HepG2 (cell line): ENCODE data around the gene VWCE. TPM values are rescaled to one million over a fixed set of nuclear protein-coding genes. Genes with fewer than 3 reads are reported as not detected.

Experiments used
- BCLAF1 ChIP-seq: fragments of 450-650 bp; IDR thresholded peaks from 2 replicates; pipeline ENCODE4 v1.6.1; 2017; ENCODE audit warnings: mild to moderate bottlenecking
- CBFB ChIP-seq: sonication (generic); formaldehyde crosslinking; IDR thresholded peaks from 2 replicates; pipeline ENCODE4 v1.4.0; 2020; ENCODE audit warnings: missing genetic modification reagents
- CC2D1A ChIP-seq: sonication (generic); formaldehyde crosslinking; IDR thresholded peaks from 2 replicates; pipeline ENCODE4 v1.8.1; 2023; ENCODE audit warnings: mild to moderate bottlenecking, missing genetic modification reagents
- FOSL2 ChIP-seq: sonication (generic); formaldehyde crosslinking; IDR thresholded peaks from 2 replicates; pipeline ENCODE4 v1.4.0; 2020; ENCODE audit warnings: missing genetic modification reagents
- GMEB2 ChIP-seq: IDR thresholded peaks from 2 replicates; pipeline ENCODE4 v1.6.1; 2016; ENCODE audit warnings: missing biosample characterization, missing genetic modification reagents, low read depth
- HDAC1 ChIP-seq: sonication (generic); formaldehyde crosslinking; IDR thresholded peaks from 2 replicates; pipeline ENCODE4 v1.5.1; 2020; ENCODE audit warnings: mild to moderate bottlenecking, missing genetic modification reagents
- HHEX ChIP-seq: IDR thresholded peaks from 2 replicates; pipeline ENCODE4 v1.6.1; 2016; ENCODE audit warnings: control low read depth
- KDM1A ChIP-seq: IDR thresholded peaks from 2 replicates; pipeline ENCODE4 v1.6.1; 2016; ENCODE audit warnings: missing compliant biosample characterization
- KDM5A ChIP-seq: fragments of 200-600 bp; sonication (generic); IDR thresholded peaks from 2 replicates; pipeline ENCODE4 v1.7.0; 2018; ENCODE audit warnings: antibody characterized with exemption, mild to moderate bottlenecking, low read length, borderline replicate concordance
- KLF15 ChIP-seq: sonication (generic); formaldehyde crosslinking; IDR thresholded peaks from 2 replicates; pipeline ENCODE4 v1.8.1; 2023; ENCODE audit warnings: borderline replicate concordance, mild to moderate bottlenecking, inconsistent platforms, missing genetic modification reagents, mixed read lengths
- MAF1 ChIP-seq: sonication (generic); formaldehyde crosslinking; IDR thresholded peaks from 2 replicates; pipeline ENCODE4 v1.5.0; 2020; ENCODE audit warnings: missing genetic modification reagents, borderline replicate concordance
- MZF1 ChIP-seq: sonication (generic); formaldehyde crosslinking; IDR thresholded peaks from 2 replicates; pipeline ENCODE4 v1.8.1; 2023; ENCODE audit warnings: mild to moderate bottlenecking, missing genetic modification reagents, borderline replicate concordance
- NCOR1 ChIP-seq: fragments of 200-600 bp; sonication (generic); IDR thresholded peaks from 2 replicates; pipeline ENCODE4 v1.7.0; 2017; ENCODE audit warnings: antibody characterized with exemption, low read length, borderline replicate concordance
- REPIN1 ChIP-seq: sonication (generic); formaldehyde crosslinking; IDR thresholded peaks from 2 replicates; pipeline ENCODE4 v1.8.0; 2022; ENCODE audit warnings: missing genetic modification reagents, low read depth, mild to moderate bottlenecking, borderline replicate concordance
- REST ChIP-seq, 2 experiments: IDR thresholded peaks; 2 replicates each; pipeline ENCODE4 v1.6.1; 2011 to 2012; ENCODE audit warnings: low read length in 2 of 2, borderline replicate concordance in 1 of 2, low read depth in 1 of 2, mild to moderate bottlenecking in 1 of 2, moderate library complexity in 1 of 2
- SPEN ChIP-seq: sonication (generic); formaldehyde crosslinking; IDR thresholded peaks from 2 replicates; pipeline ENCODE4 v1.5.1; 2020; ENCODE audit warnings: low read depth, mild to moderate bottlenecking, missing genetic modification reagents
- ZBTB7A ChIP-seq: sonication (generic); formaldehyde crosslinking; IDR thresholded peaks from 2 replicates; pipeline ENCODE4 v1.8.0; 2022; ENCODE audit warnings: mild to moderate bottlenecking, missing genetic modification reagents
- ZNF10 ChIP-seq: sonication (generic); formaldehyde crosslinking; IDR thresholded peaks from 2 replicates; pipeline ENCODE4 v1.4.0; 2020; ENCODE audit warnings: mild to moderate bottlenecking, low read depth, missing genetic modification reagents, borderline replicate concordance
- ZNF121 ChIP-seq: sonication (generic); formaldehyde crosslinking; IDR thresholded peaks from 2 replicates; pipeline ENCODE4 v1.5.0; 2020; ENCODE audit warnings: mild to moderate bottlenecking, missing genetic modification reagents
- ZNF160 ChIP-seq: sonication (generic); formaldehyde crosslinking; IDR thresholded peaks from 2 replicates; pipeline ENCODE4 v1.8.0; 2022; ENCODE audit warnings: mild to moderate bottlenecking, inconsistent platforms, missing genetic modification reagents
- ZNF256 ChIP-seq: sonication (generic); formaldehyde crosslinking; conservative IDR thresholded peaks from 2 replicates; pipeline ENCODE4 v1.4.0; 2020; ENCODE audit warnings: missing genetic modification reagents
- ZNF564 ChIP-seq: sonication (generic); formaldehyde crosslinking; IDR thresholded peaks from 2 replicates; pipeline ENCODE4 v1.8.1; 2023; ENCODE audit warnings: mild to moderate bottlenecking, missing genetic modification reagents
- ZNF607 ChIP-seq: sonication (generic); formaldehyde crosslinking; IDR thresholded peaks from 2 replicates; pipeline ENCODE4 v1.5.1; 2020; ENCODE audit warnings: missing genetic modification reagents, mild to moderate bottlenecking, borderline replicate concordance
- ZSCAN12 ChIP-seq: sonication (generic); formaldehyde crosslinking; IDR thresholded peaks from 2 replicates; pipeline ENCODE4 v1.9.0; 2021; ENCODE audit warnings: mild to moderate bottlenecking, missing genetic modification reagents
- polyA plus RNA-seq, 8 experiments: library from polyadenylated mRNA; depleted of rRNA in 3 of 8; stranded (reverse) in 7 of 8; unstranded in 1 of 8; fragments of >200 nt; fragmentation: Illumina TruSeq in 4 of 8; extraction: Trizol in 4 of 8; gene quantifications; 2 replicates each; pipeline versions ENCODE4 v1.2.1 to v1.2.3, GENCODE V29; 2011 to 2016; ENCODE audit warnings: low read depth in 4 of 8, missing spikeins in 1 of 8, mixed read lengths in 1 of 8; ENCODE audit not compliant: insufficient read depth in 1 of 8
- total RNA-seq, 5 experiments: library from RNA; depleted of rRNA; stranded (reverse); fragments of >200 nt; fragmentation: Illumina TruSeq; extraction: Trizol; gene quantifications; 2 replicates each; pipeline ENCODE4 v1.2.3, GENCODE V29; 2016; ENCODE audit warnings: low read depth in 1 of 5

Gene VWCE
- total and polyA plus RNA-seq, 2 of the 13 experiments (the other 11 are each of a cell fraction or from before 2014, with no cell fraction given): 27.6 to 58.3 TPM

GRCh38 chr11:61298663-61299244, 3.6 kb upstream of the VWCE start (continued):
- TF ChIP-seq REPIN1 (CRISPR knock-in tag) (0 out of 2 replicates have a peak, but pooled peaks have one; percentile 70), NCOR1 (peak; percentile 89), ZNF564 (no peak), ZNF256 (CRISPR knock-in tag) (no peak), HHEX (CRISPR knock-in tag) (no peak), GMEB2 (CRISPR knock-in tag) (no peak), ZNF607 (CRISPR knock-in tag) (no peak), REST (IDR thresholded peaks at IDR 0.05; ENCODE audit: borderline replicate concordance in 1 of 2, low read depth in 1 of 2, low read length in 2 of 2) (no peak), MZF1 (CRISPR knock-in tag) (no peak), ZNF10 (no peak), KLF15 (CRISPR knock-in tag) (no peak), ZNF121 (CRISPR knock-in tag) (peak; percentile 70), KDM1A (no peak), ZSCAN12 (CRISPR knock-in tag) (no peak), SPEN (CRISPR knock-in tag) (no peak), KDM5A (no peak; the same call in 1 of the 2 replicates), FOSL2 (CRISPR knock-in tag) (peak; percentile 72), ZBTB7A (CRISPR knock-in tag) (0 out of 2 replicates have a peak, but pooled peaks have one; percentile 65), CC2D1A (CRISPR knock-in tag) (no peak), ZNF160 (CRISPR knock-in tag) (no peak), HDAC1 (CRISPR knock-in tag) (peak; percentile 73), MAF1 (CRISPR knock-in tag) (no peak), BCLAF1 (no peak), CBFB (no peak; the same call in 1 of the 2 replicates)
